ENCODE data around the gene CHN2. TPM values are rescaled to one million over a fixed set of nuclear protein-coding genes. Genes with fewer than 3 reads are reported as not detected.

CHN2 gene
- total RNA-seq, 4 donors from 2014 or later: 8.0 to 9.8 (median 8.9) TPM

GRCh38 chr7:29292886-29293658 is 98.5 kb downstream of the CHN2 start:
- 93% methylated on average over 12 of the region's 12 CpGs for WGBS
- intact Hi-C loops (cut with DNase I): no loop called here
- TF ChIP-seq POLR2AphosphoS5 (IDR thresholded peaks at IDR 0.05) (no peak), EP300 (IDR thresholded peaks at IDR 0.05) (no peak), POLR2A (IDR thresholded peaks at IDR 0.05; ENCODE audit: low read depth) (no peak)
- TF ChIP-seq, protein P1, sequence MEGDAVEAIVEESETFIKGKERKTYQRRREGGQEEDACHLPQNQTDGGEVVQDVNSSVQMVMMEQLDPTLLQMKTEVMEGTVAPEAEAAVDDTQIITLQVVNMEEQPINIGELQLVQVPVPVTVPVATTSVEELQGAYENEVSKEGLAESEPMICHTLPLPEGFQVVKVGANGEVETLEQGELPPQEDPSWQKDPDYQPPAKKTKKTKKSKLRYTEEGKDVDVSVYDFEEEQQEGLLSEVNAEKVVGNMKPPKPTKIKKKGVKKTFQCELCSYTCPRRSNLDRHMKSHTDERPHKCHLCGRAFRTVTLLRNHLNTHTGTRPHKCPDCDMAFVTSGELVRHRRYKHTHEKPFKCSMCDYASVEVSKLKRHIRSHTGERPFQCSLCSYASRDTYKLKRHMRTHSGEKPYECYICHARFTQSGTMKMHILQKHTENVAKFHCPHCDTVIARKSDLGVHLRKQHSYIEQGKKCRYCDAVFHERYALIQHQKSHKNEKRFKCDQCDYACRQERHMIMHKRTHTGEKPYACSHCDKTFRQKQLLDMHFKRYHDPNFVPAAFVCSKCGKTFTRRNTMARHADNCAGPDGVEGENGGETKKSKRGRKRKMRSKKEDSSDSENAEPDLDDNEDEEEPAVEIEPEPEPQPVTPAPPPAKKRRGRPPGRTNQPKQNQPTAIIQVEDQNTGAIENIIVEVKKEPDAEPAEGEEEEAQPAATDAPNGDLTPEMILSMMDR (IDR thresholded peaks at IDR 0.05): no peak
- no peak for DNase-seq (ENCODE audit: extremely low spot score)
- Histone ChIP-seq H3K9me3 (no peaks in the 10 kb centered on the region), H3K27ac (replicated peaks in 1 of 4) (no peak overlapping the region), H3K4me1 (no peaks in the 10 kb centered on the region), H3K36me3 (no peaks in the 10 kb centered on the region), H3K4me3 (no peak overlapping the region), H3K27me3 (no peaks in the 10 kb centered on the region)

DNA sequence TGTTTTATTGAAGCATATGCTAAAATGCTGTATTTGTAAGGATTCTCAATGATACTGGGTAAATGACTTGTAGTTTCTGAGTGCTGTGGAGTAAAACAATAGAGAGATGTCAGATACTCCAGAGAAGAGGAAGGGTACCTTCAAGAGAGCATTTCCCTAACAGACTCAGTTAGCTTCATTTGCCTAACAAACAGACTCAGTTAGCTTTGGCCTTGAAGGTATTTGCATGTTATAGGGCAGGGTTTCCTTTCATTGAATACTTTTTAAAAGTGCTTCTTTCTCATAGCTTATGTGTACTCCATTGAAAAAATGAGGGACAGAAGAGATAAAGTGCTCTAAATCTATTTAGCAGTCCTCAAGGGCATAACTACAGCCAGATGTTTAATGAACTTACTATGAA is 101.8 kb downstream of the CHN2 start:
- Histone ChIP-seq H3K27me3 (no peaks in the 10 kb centered on the region), H3K4me1 (peaks cover 0 to 5% (median 0%) of the 10 kb centered on the region in 4 donors), H3K4me3 (no peak overlapping the region), H3K9me3 (no peaks in the 10 kb centered on the region), H3K36me3 (no peaks in the 10 kb centered on the region), H3K27ac (replicated peaks in 1 of 4) (no peak overlapping the region)
- intact Hi-C loops (cut with DNase I): no loop called here
- no peak for DNase-seq (ENCODE audit: extremely low spot score)
- TF ChIP-seq POLR2A (IDR thresholded peaks at IDR 0.05; ENCODE audit: low read depth): no peak

DNA sequence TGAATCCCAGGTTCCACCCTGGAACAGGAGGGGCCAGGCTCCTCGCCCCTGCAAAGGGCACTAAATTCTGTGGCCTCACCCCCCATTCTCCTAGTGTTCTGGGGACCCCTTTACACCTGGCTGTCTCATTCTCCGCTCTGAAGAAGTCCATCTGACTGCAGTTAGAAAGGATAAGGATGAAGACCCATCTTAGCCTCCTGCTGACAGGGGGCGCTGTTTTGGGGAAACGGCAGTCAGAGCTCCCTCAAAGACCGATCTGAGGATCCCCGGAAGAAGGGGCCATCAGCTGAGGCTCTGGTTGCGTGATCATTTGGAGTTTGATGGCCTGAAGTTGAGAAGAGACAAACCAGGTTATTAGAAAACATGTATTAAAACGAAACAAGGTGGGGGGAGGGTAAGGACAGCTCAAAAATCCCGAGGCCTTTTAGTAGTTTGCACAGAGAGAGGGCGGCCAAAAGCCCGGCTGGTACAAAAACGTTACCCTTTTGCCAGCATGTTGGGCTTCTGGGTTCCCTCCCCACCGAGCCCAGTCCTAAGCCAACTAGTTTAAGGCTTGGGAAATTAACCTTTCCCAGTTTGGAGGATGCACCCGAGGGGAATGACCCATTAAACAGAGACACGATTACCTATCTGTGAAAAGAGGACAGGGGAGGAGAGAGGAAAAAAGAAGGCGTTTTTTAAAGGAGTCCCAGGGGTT is 102.8 kb downstream of the CHN2 start:
- intact Hi-C loops (cut with DNase I): no loop called here
- Histone ChIP-seq H3K27ac (replicated peaks in 1 of 4) (no peak overlapping the region), H3K36me3 (no peaks in the 10 kb centered on the region), H3K4me1 (peaks cover 0 to 5% (median 0%) of the 10 kb centered on the region in 4 donors), H3K27me3 (no peaks in the 10 kb centered on the region), H3K4me3 (no peak overlapping the region), H3K9me3 (no peaks in the 10 kb centered on the region)
- WGBS: 78% methylated on average over 16 of the region's 16 CpGs
- TF ChIP-seq, protein P1 (IDR thresholded peaks at IDR 0.05): no peak
- TF ChIP-seq POLR2A (IDR thresholded peaks at IDR 0.05; ENCODE audit: low read depth) (no peak), POLR2AphosphoS5 (IDR thresholded peaks at IDR 0.05) (no peak), EP300 (IDR thresholded peaks at IDR 0.05) (no peak)
- DNase-seq (ENCODE audit: extremely low spot score): no peak

GRCh38 chr7:29299086-29299485 is 104.5 kb downstream of the CHN2 start:
- H3K36me3 ChIP-seq: no peaks in the 10 kb centered on the region
- TF ChIP-seq POLR2AphosphoS5 (IDR thresholded peaks at IDR 0.05) (no peak), POLR2A (IDR thresholded peaks at IDR 0.05; ENCODE audit: low read depth) (no peak), EP300 (IDR thresholded peaks at IDR 0.05) (no peak)
- TF ChIP-seq, protein P1 (IDR thresholded peaks at IDR 0.05): no peak
- WGBS: 90% methylated on average over 6 of the region's 6 CpGs

GRCh38 chr7:29300026-29300480 is 105.5 kb downstream of the CHN2 start:
- H3K27me3 ChIP-seq: no peaks in the 10 kb centered on the region
- 33% methylated on average over 4 of the region's 4 CpGs for WGBS
- intact Hi-C loops (cut with DNase I): no loop called here
- no peak for DNase-seq (ENCODE audit: extremely low spot score)
- no peaks in the 10 kb centered on the region for H3K9me3 ChIP-seq
- H3K4me3 ChIP-seq: no peak overlapping the region
- TF ChIP-seq, protein P1 (IDR thresholded peaks at IDR 0.05): no peak
- no peak for TF ChIP-seq POLR2A (IDR thresholded peaks at IDR 0.05; ENCODE audit: low read depth)
- TF ChIP-seq EP300 (IDR thresholded peaks at IDR 0.05): no peak
- no peak for TF ChIP-seq POLR2AphosphoS5 (IDR thresholded peaks at IDR 0.05)
- no peak overlapping the region for H3K27ac ChIP-seq (replicated peaks in 1 of 4)
- H3K36me3 ChIP-seq: no peaks in the 10 kb centered on the region
- H3K4me1 ChIP-seq: peaks cover 0 to 5% (median 0%) of the 10 kb centered on the region in 4 donors

More at GRCh38 chr7:29299086-29299485, 104.5 kb downstream of the CHN2 start:
- Histone ChIP-seq H3K27ac (replicated peaks in 1 of 4) (no peak overlapping the region), H3K9me3 (no peaks in the 10 kb centered on the region), H3K4me3 (no peak overlapping the region), H3K27me3 (no peaks in the 10 kb centered on the region), H3K4me1 (peaks cover 0 to 5% (median 0%) of the 10 kb centered on the region in 4 donors)
- intact Hi-C loops (cut with DNase I): no loop called here
- DNase-seq (ENCODE audit: extremely low spot score): no peak
